Upper lobe of right lung (tissue), 1 donor: ENCODE data around the gene PCNT. TPM values are rescaled to one million over a fixed set of nuclear protein-coding genes. Genes with fewer than 3 reads are reported as not detected.

Source experiments
- ATAC-seq: fragments of 200-7000 bp; cut with Tn5 transposase; one replicate; pipeline ENCODE4 v1.9.1; 2020; ENCODE audit warnings: mild to moderate bottlenecking, moderate library complexity
- DNase-seq: peaks from one replicate; pipeline ENCODE4 v3.0.0-alpha.2; 2020
- H3K27ac ChIP-seq: fragments of 200-600 bp; one replicate; pipeline ENCODE4 v1.8.0; 2022
- H3K27me3 ChIP-seq: fragments of 200-600 bp; one replicate; pipeline ENCODE4 v1.8.0; 2022; ENCODE audit warnings: mild to moderate bottlenecking
- H3K36me3 ChIP-seq: fragments of 200-600 bp; one replicate; pipeline ENCODE4 v1.8.0; 2022
- H3K4me1 ChIP-seq: fragments of 200-600 bp; one replicate; pipeline ENCODE4 v1.8.0; 2022
- H3K4me3 ChIP-seq: fragments of 200-600 bp; one replicate; pipeline ENCODE4 v1.8.0; 2022; ENCODE audit warnings: mild to moderate bottlenecking
- H3K9me3 ChIP-seq: fragments of 200-600 bp; one replicate; pipeline ENCODE4 v1.8.0; 2022
- intact Hi-C: fragments of 100-400 bp; cut with DNase I; formaldehyde crosslinking; loops from one replicate; pipeline ENCODE4 v1.11.0; 2022
- total RNA-seq: library from RNA; stranded (reverse); fragmentation: NEBNext Ultra II Directional; extraction: Animal tissue kit (Norgen Biotek cat#: 25700); gene quantifications from one replicate; pipeline ENCODE4 v1.2.1, GENCODE V29; 2021
- TF ChIP-seq, protein P1 (sequence below): fragments of 200-600 bp; IDR thresholded peaks from one replicate; pipeline ENCODE4 v1.8.0; 2022; ENCODE audit warnings: antibody characterized with exemption
- donor health status: DM: no; HTN: yes; CAD: no; lungs with severe emphysema.

Gene PCNT
- total RNA-seq, 1 donor from 2014 or later, result 29.3 TPM

- peaks cover 17% of the 10 kb centered on the region for H3K36me3 ChIP-seq
- intact Hi-C loops, result no loop called here
- H3K4me3 ChIP-seq, result peak overlapping the region; percentile 99
- peak overlapping the region; percentile 95 for H3K27ac ChIP-seq
- TF ChIP-seq, protein P1, sequence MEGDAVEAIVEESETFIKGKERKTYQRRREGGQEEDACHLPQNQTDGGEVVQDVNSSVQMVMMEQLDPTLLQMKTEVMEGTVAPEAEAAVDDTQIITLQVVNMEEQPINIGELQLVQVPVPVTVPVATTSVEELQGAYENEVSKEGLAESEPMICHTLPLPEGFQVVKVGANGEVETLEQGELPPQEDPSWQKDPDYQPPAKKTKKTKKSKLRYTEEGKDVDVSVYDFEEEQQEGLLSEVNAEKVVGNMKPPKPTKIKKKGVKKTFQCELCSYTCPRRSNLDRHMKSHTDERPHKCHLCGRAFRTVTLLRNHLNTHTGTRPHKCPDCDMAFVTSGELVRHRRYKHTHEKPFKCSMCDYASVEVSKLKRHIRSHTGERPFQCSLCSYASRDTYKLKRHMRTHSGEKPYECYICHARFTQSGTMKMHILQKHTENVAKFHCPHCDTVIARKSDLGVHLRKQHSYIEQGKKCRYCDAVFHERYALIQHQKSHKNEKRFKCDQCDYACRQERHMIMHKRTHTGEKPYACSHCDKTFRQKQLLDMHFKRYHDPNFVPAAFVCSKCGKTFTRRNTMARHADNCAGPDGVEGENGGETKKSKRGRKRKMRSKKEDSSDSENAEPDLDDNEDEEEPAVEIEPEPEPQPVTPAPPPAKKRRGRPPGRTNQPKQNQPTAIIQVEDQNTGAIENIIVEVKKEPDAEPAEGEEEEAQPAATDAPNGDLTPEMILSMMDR, result no peak
- peak; percentile 93 for DNase-seq
- ATAC-seq, result peak; percentile 91
- no peaks in the 10 kb centered on the region for H3K27me3 ChIP-seq
- no peaks in the 10 kb centered on the region for H3K9me3 ChIP-seq
- peaks cover 21% of the 10 kb centered on the region for H3K4me1 ChIP-seq
Measured at GRCh38 chr21:46324390-46325072, 575 bp downstream of the PCNT start.

DNA sequence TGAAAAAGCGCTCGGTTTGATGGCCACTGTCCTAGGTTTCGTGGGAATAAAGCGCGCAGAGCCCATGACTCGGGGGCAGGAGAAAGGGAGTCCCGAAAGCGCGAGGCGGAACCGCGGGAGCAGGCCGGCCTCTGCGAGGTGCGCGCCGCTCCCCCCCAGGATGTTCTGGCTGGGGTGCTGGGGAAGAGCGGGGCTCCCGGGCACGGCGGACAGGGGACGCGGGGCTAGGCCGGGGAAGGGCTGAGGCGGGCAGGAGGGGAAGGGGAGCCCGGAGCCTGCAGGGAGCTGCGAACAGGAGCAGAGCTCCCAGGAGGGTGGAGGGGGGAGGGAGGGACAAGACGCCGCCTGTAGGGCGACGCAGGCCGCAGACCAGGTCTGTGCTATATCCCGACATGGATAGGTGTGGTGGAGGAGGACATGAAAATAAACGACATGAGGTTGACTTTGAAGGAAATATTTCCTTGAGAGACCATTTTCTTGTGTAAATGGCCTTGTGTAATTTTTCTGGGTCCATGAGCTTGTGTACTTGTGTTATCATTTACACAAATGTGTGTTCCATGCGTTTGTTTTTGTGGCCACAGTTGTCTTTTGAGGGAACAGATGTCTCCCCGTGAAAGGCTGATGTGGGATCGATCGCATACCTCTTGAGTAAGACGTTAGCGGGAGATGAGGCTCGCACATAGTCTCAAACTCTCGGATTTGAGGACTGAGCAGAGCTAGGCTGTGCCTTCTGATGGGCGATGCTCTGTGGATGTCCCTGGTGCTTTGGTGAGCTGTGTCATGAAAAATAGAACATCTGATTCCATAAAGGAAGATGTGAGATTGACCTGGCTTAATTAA is 1.3 kb downstream of the PCNT start:
- intact Hi-C loops, result no loop called here
- ATAC-seq, result peak; percentile 16

GRCh38 chr21:46326110-46326703 is 2.3 kb downstream of the PCNT start:
- no peaks in the 10 kb centered on the region for H3K9me3 ChIP-seq

More for the DNA sequence above, 1.3 kb downstream of the PCNT start:
- peak; percentile 75 for DNase-seq
- TF ChIP-seq, protein P1, result no peak
- H3K36me3 ChIP-seq, result peaks cover 25% of the 10 kb centered on the region
- no peaks in the 10 kb centered on the region for H3K27me3 ChIP-seq
- peak overlapping the region; percentile 99 for H3K4me3 ChIP-seq
- peaks cover 21% of the 10 kb centered on the region for H3K4me1 ChIP-seq
- no peaks in the 10 kb centered on the region for H3K9me3 ChIP-seq
- H3K27ac ChIP-seq, result peak overlapping the region; percentile 72

GRCh38 chr21:46327711-46328110 is 3.8 kb downstream of the PCNT start:
- Histone ChIP-seq H3K27me3 (no peaks in the 10 kb centered on the region), H3K9me3 (no peaks in the 10 kb centered on the region), H3K27ac (no peak overlapping the region), H3K36me3 (peaks cover 38% of the 10 kb centered on the region), H3K4me3 (no peak overlapping the region), H3K4me1 (peaks cover 13% of the 10 kb centered on the region)
- TF ChIP-seq, protein P1, result no peak
- no peak for ATAC-seq
- intact Hi-C loops, result no loop called here
- DNase-seq, result no peak

More at GRCh38 chr21:46326110-46326703, 2.3 kb downstream of the PCNT start:
- Histone ChIP-seq H3K4me1 (peaks cover 21% of the 10 kb centered on the region), H3K36me3 (peaks cover 30% of the 10 kb centered on the region), H3K27me3 (no peaks in the 10 kb centered on the region), H3K27ac (no peak overlapping the region), H3K4me3 (no peak overlapping the region)
- TF ChIP-seq, protein P1, result no peak
- intact Hi-C loops, result no loop called here
- DNase-seq (no peak), ATAC-seq (no peak)

GRCh38 chr21:46328151-46328550 is 4.2 kb downstream of the PCNT start:
- intact Hi-C loops, result no loop called here
- no peak for DNase-seq
- TF ChIP-seq, protein P1, result no peak

More at GRCh38 chr21:46328151-46328550, 4.2 kb downstream of the PCNT start:
- H3K9me3 ChIP-seq, result no peaks in the 10 kb centered on the region
- H3K4me3 ChIP-seq, result no peak overlapping the region
- no peaks in the 10 kb centered on the region for H3K27me3 ChIP-seq
- H3K27ac ChIP-seq, result no peak overlapping the region
- H3K36me3 ChIP-seq, result peaks cover 38% of the 10 kb centered on the region
- ATAC-seq, result no peak
- H3K4me1 ChIP-seq, result peaks cover 8% of the 10 kb centered on the region
